Liver (tissue), 9 donors: Measurements from ENCODE around the gene HEYL. TPM values are rescaled to one million over a fixed set of nuclear protein-coding genes. Genes with fewer than 3 reads are reported as not detected.

Experiments
- DNase-seq: peaks from one replicate; pipeline ENCODE4 v3.0.0-alpha.2; 2017; ENCODE audit warnings: low spot score
- H3K27ac ChIP-seq, 2 donors: one replicate each; pipeline ENCODE4 v1.7.0; 2013; ENCODE audit warnings: inconsistent platforms in 2 of 2, low read length in 2 of 2, control low read depth in 1 of 2, low read depth in 1 of 2, mild to moderate bottlenecking in 1 of 2
- H3K27me3 ChIP-seq, 4 donors: one replicate each; pipeline versions ENCODE4 v1.6.1 to v1.7.0; 2013; ENCODE audit warnings: low read length in 3 of 4, inconsistent platforms in 1 of 4, mild to moderate bottlenecking in 1 of 4, moderate library complexity in 1 of 4; ENCODE audit not compliant: control insufficient read depth in 4 of 4, insufficient read depth in 4 of 4
- H3K36me3 ChIP-seq, 4 donors: one replicate each; pipeline versions ENCODE4 v1.6.1 to v1.7.0; 2013; ENCODE audit warnings: low read length in 3 of 4, mild to moderate bottlenecking in 3 of 4, low read depth in 1 of 4, moderate library complexity in 1 of 4; ENCODE audit not compliant: control insufficient read depth in 4 of 4, insufficient read depth in 3 of 4
- H3K4me1 ChIP-seq, 4 donors: one replicate each; pipeline versions ENCODE4 v1.6.1 to v1.7.0; 2013; ENCODE audit warnings: low read length in 3 of 4, mild to moderate bottlenecking in 3 of 4, moderate library complexity in 1 of 4; ENCODE audit not compliant: control insufficient read depth in 4 of 4, insufficient read depth in 4 of 4
- H3K4me3 ChIP-seq, 3 donors: one replicate each; pipeline versions ENCODE4 v1.6.1 to v1.7.0; 2013; ENCODE audit warnings: low read length in 3 of 3, control low read depth in 1 of 3, low read depth in 1 of 3, mild to moderate bottlenecking in 1 of 3
- H3K9ac ChIP-seq, 2 donors: one replicate each; pipeline ENCODE4 v1.7.0; 2013; ENCODE audit warnings: low read length in 2 of 2, mild to moderate bottlenecking in 2 of 2, moderate library complexity in 2 of 2, control low read depth in 1 of 2, low read depth in 1 of 2
- H3K9me3 ChIP-seq, 4 donors: one replicate each; pipeline versions ENCODE4 v1.6.1 to v1.7.0; 2013; ENCODE audit warnings: low read length in 3 of 4; ENCODE audit not compliant: control insufficient read depth in 4 of 4
- ATF3 ChIP-seq: IDR thresholded peaks from 2 replicates; pipeline ENCODE4 v1.6.1; 2016; ENCODE audit warnings: antibody characterized with exemption
- EGR1 ChIP-seq, 2 donors: IDR thresholded peaks; 2 replicates each; pipeline ENCODE4 v1.6.1; 2016 to 2018; ENCODE audit warnings: antibody characterized with exemption in 2 of 2, low read depth in 2 of 2
- FOXA1 ChIP-seq: IDR thresholded peaks from 2 replicates; pipeline ENCODE4 v1.6.1; 2016; ENCODE audit warnings: antibody characterized with exemption
- FOXA2 ChIP-seq: IDR thresholded peaks from 2 replicates; pipeline ENCODE4 v1.6.1; 2016; ENCODE audit warnings: antibody characterized with exemption
- GABPA ChIP-seq, 2 donors: IDR thresholded peaks in 1 of 2; conservative IDR thresholded peaks in 1 of 2; 2 replicates each; pipeline ENCODE4 v1.6.1; 2016; ENCODE audit warnings: antibody characterized with exemption in 2 of 2, mild to moderate bottlenecking in 1 of 2, moderate library complexity in 1 of 2
- HNF4A ChIP-seq, 2 donors: conservative IDR thresholded peaks; 2 replicates each; pipeline ENCODE4 v1.6.1; 2016; ENCODE audit warnings: antibody characterized with exemption in 2 of 2, mild to moderate bottlenecking in 2 of 2
- HNF4G ChIP-seq: IDR thresholded peaks from 2 replicates; pipeline ENCODE4 v1.6.1; 2016; ENCODE audit warnings: antibody characterized with exemption
- JUND ChIP-seq, 2 donors: IDR thresholded peaks; 2 replicates each; pipeline ENCODE4 v1.6.1; 2016; ENCODE audit warnings: antibody characterized with exemption in 2 of 2
- NR2F2 ChIP-seq: IDR thresholded peaks from 2 replicates; pipeline ENCODE4 v1.6.1; 2016; ENCODE audit warnings: antibody characterized with exemption
- RAD21 ChIP-seq, 2 donors: IDR thresholded peaks; 2 replicates each; pipeline ENCODE4 v1.6.1; 2016; ENCODE audit warnings: antibody characterized with exemption in 2 of 2, mild to moderate bottlenecking in 2 of 2
- RXRA ChIP-seq, 2 donors: IDR thresholded peaks; 2 replicates each; pipeline ENCODE4 v1.6.1; 2017 to 2018; ENCODE audit warnings: antibody characterized with exemption in 2 of 2, mild to moderate bottlenecking in 1 of 2
- SP1 ChIP-seq: IDR thresholded peaks from 2 replicates; pipeline ENCODE4 v1.6.1; 2018; ENCODE audit warnings: antibody characterized with exemption, mild to moderate bottlenecking
- TAF1 ChIP-seq: conservative IDR thresholded peaks from 2 replicates; pipeline ENCODE4 v1.6.1; 2016; ENCODE audit warnings: antibody characterized with exemption, mild to moderate bottlenecking
- YY1 ChIP-seq: IDR thresholded peaks from 2 replicates; pipeline ENCODE4 v1.6.1; 2016; ENCODE audit warnings: antibody characterized with exemption, mild to moderate bottlenecking
- ZBTB33 ChIP-seq: IDR thresholded peaks from 2 replicates; pipeline ENCODE4 v1.6.1; 2016; ENCODE audit warnings: antibody characterized with exemption
- WGBS: extraction: QIAGEN DNeasy Blood & Tissue Kit; methylation state at CpG from one replicate; pipeline ENCODE4 v1.1.7; 2013; 5-methylcytosine and 5-hydroxymethylcytosine counted together
- polyA plus RNA-seq, 2 donors: library from polyadenylated mRNA; stranded (reverse) in 1 of 2; unstranded in 1 of 2; fragments of 200-250 nt in 1 of 2; fragments of >200 nt in 1 of 2; fragmentation: Nextera tagmentation in 1 of 2; extraction: Ambion mirVana in 1 of 2; gene quantifications; one replicate each; pipeline versions ENCODE4 v1.2.1 to v1.2.3, GENCODE V29; 2013 to 2015
- total RNA-seq, 2 donors: library from RNA; depleted of rRNA; stranded (reverse); fragments of >200 nt; gene quantifications; one replicate each; pipeline ENCODE4 v1.2.3, GENCODE V29; 2014
- TF ChIP-seq, protein P1 (sequence below): fragments of 150-350 bp; IDR thresholded peaks from 2 replicates; pipeline ENCODE4 v1.5.1; 2017; ENCODE audit warnings: improper control_type of control experiment, low read depth, low read length; ENCODE audit not compliant: missing input control
- TF ChIP-seq, protein P2 (sequence below): IDR thresholded peaks from 2 replicates; pipeline ENCODE4 v1.6.1; 2016; ENCODE audit warnings: antibody characterized with exemption
- TF ChIP-seq, protein P3 (sequence below): IDR thresholded peaks from 2 replicates; pipeline ENCODE4 v1.6.1; 2016; ENCODE audit warnings: antibody characterized with exemption, mild to moderate bottlenecking
- donor health status: healthy.
- donor health status: healthy.
- donor health status: healthy.
- donor health status: healthy.
- donor health status: healthy.

The HEYL gene
- total and polyA plus RNA-seq, 4 donors, result 0.61 to 1.7 (median 1.2) TPM

GRCh38 chr1:39633422-39633821, 6.0 kb downstream of the HEYL start:
- TF ChIP-seq HNF4G, result no peak
- no peak for TF ChIP-seq TAF1
- TF ChIP-seq EGR1 (IDR thresholded peaks at IDR 0.05; ENCODE audit: low read depth in 2 of 2), result no peak
- no peak for TF ChIP-seq RXRA (IDR thresholded peaks at IDR 0.05)
- TF ChIP-seq YY1, result no peak
- no peak for TF ChIP-seq ZBTB33
- no peak for TF ChIP-seq GABPA (IDR thresholded peaks at IDR 0.05 in 1 of 2, conservative IDR thresholded peaks at IDR 0.05 in 1 of 2)
- TF ChIP-seq HNF4A (conservative IDR thresholded peaks at IDR 0.05), result no peak
- TF ChIP-seq, protein P1, sequence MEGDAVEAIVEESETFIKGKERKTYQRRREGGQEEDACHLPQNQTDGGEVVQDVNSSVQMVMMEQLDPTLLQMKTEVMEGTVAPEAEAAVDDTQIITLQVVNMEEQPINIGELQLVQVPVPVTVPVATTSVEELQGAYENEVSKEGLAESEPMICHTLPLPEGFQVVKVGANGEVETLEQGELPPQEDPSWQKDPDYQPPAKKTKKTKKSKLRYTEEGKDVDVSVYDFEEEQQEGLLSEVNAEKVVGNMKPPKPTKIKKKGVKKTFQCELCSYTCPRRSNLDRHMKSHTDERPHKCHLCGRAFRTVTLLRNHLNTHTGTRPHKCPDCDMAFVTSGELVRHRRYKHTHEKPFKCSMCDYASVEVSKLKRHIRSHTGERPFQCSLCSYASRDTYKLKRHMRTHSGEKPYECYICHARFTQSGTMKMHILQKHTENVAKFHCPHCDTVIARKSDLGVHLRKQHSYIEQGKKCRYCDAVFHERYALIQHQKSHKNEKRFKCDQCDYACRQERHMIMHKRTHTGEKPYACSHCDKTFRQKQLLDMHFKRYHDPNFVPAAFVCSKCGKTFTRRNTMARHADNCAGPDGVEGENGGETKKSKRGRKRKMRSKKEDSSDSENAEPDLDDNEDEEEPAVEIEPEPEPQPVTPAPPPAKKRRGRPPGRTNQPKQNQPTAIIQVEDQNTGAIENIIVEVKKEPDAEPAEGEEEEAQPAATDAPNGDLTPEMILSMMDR, result no peak
- TF ChIP-seq, protein P2, sequence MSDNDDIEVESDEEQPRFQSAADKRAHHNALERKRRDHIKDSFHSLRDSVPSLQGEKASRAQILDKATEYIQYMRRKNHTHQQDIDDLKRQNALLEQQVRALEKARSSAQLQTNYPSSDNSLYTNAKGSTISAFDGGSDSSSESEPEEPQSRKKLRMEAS, result no peak
- no peak for TF ChIP-seq FOXA2
- no peak for TF ChIP-seq ATF3
- TF ChIP-seq SP1, result no peak
- TF ChIP-seq JUND (IDR thresholded peaks at IDR 0.05), result no peak
- TF ChIP-seq NR2F2, result no peak
- TF ChIP-seq, protein P3, sequence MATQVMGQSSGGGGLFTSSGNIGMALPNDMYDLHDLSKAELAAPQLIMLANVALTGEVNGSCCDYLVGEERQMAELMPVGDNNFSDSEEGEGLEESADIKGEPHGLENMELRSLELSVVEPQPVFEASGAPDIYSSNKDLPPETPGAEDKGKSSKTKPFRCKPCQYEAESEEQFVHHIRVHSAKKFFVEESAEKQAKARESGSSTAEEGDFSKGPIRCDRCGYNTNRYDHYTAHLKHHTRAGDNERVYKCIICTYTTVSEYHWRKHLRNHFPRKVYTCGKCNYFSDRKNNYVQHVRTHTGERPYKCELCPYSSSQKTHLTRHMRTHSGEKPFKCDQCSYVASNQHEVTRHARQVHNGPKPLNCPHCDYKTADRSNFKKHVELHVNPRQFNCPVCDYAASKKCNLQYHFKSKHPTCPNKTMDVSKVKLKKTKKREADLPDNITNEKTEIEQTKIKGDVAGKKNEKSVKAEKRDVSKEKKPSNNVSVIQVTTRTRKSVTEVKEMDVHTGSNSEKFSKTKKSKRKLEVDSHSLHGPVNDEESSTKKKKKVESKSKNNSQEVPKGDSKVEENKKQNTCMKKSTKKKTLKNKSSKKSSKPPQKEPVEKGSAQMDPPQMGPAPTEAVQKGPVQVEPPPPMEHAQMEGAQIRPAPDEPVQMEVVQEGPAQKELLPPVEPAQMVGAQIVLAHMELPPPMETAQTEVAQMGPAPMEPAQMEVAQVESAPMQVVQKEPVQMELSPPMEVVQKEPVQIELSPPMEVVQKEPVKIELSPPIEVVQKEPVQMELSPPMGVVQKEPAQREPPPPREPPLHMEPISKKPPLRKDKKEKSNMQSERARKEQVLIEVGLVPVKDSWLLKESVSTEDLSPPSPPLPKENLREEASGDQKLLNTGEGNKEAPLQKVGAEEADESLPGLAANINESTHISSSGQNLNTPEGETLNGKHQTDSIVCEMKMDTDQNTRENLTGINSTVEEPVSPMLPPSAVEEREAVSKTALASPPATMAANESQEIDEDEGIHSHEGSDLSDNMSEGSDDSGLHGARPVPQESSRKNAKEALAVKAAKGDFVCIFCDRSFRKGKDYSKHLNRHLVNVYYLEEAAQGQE, result no peak
- TF ChIP-seq FOXA1, result no peak
- no peak for TF ChIP-seq RAD21 (IDR thresholded peaks at IDR 0.05)
- Histone ChIP-seq H3K36me3 (no peaks in the 10 kb centered on the region), H3K27ac (peak overlapping the region in 1 of 2 donors; percentile 34), H3K4me3 (no peak overlapping the region), H3K9ac (no peak overlapping the region), H3K27me3 (peaks cover 0 to 11% (median 4%) of the 10 kb centered on the region in 4 donors), H3K9me3 (no peaks in the 10 kb centered on the region), H3K4me1 (peaks cover 0 to 4% (median 0%) of the 10 kb centered on the region in 4 donors)
- DNase-seq, result no peak
- WGBS, result 69% methylated on average over 3 of the region's 3 CpGs
